PFSK-1 (cell line): ENCODE measurements around the gene APOBEC2.

ENCODE experiments used
- POLR2AphosphoS5 ChIP-seq: IDR thresholded peaks from 2 replicates; pipeline ENCODE4 v1.6.1; 2012; ENCODE audit warnings: low read depth, mild to moderate bottlenecking, control low read depth, low read length, moderate library complexity
- REST ChIP-seq, 2 experiments: IDR thresholded peaks; 2 replicates each; pipeline versions ENCODE4 v1.6.1 to v1.8.0; 2011 to 2012; ENCODE audit warnings: low read depth in 2 of 2, low read length in 2 of 2, control low read depth in 1 of 2, inconsistent platforms in 1 of 2, mild to moderate bottlenecking in 1 of 2, moderate library complexity in 1 of 2; ENCODE audit not compliant: insufficient read depth in 1 of 2
- SIN3A ChIP-seq: IDR thresholded peaks from 2 replicates; pipeline ENCODE4 v1.6.1; 2012; ENCODE audit warnings: mild to moderate bottlenecking, low read length, moderate library complexity, borderline replicate concordance; ENCODE audit not compliant: insufficient read depth
- TAF1 ChIP-seq: IDR thresholded peaks from 2 replicates; pipeline ENCODE4 v1.6.1; 2012; ENCODE audit warnings: low read length, control low read depth, borderline replicate concordance; ENCODE audit not compliant: insufficient read depth

GRCh38 chr6:41040101-41040939 is 12.7 kb upstream of the APOBEC2 start:
- TF ChIP-seq REST (IDR thresholded peaks at IDR 0.05; ENCODE audit: insufficient read depth in 1 of 2, low read depth in 2 of 2, low read length in 2 of 2) = no peak
- TF ChIP-seq POLR2AphosphoS5 = no peak
- TF ChIP-seq SIN3A = no peak
- no peak for TF ChIP-seq TAF1
